HFF-Myc (cell line): Measurements from ENCODE around the gene VPS9D1.

Experiments used
- DNase-seq: peaks from one replicate; pipeline ENCODE4 v3.0.0-alpha.2; 2011; ENCODE audit warnings: low read depth; ENCODE audit errors: extremely low read depth
- H3K4me3 ChIP-seq: replicated peaks from 2 replicates; pipeline ENCODE4 v1.5.1; 2011; ENCODE audit warnings: low read depth, mild to moderate bottlenecking, control low read depth, low read length
- CTCF ChIP-seq: IDR thresholded peaks from 2 replicates; pipeline ENCODE4 v1.5.1; 2012; ENCODE audit warnings: mild to moderate bottlenecking, low read depth, low read length, control low read depth; ENCODE audit errors: missing control alignments

The VPS9D1 gene

GRCh38 chr16:89729293-89729692 lies 8.6 kb upstream of the VPS9D1 start:
- DNase-seq: no peak
- no peak overlapping the region for H3K4me3 ChIP-seq
- TF ChIP-seq CTCF: no peak

DNA sequence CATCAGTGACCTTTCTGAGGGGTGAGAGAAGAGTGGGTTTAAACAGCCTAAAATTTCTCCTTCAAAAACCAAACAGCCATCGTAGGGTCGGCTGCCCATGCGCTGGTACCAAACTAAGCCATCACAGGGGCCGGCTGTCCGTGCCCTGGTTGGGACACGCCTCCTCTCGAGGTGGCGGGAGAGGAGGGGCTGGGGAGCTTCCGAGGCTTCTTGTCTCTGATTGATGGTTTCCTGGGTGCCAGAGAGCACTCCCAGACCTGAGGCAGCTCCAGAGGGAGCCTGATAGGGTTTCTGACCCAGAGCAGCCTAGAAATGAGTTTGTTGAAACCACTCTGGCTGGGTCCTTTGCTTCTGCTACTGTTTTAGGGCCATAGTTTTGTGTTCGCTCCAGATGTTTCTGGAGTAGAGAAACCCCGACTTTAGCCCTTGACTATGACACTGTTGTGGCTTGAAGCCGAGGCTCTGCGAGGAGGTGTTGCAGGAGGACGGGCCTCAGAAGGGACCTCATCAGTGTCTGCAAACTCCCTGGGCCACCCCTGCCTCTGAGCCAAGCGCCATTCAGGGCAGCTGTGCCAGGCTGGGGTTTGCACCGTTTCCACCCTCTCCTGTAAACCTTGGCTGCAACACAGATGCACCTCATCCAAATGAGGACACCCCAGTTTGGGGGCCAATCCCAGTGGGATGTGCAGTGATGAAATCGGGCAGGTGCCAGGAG lies 6.9 kb upstream of the VPS9D1 start:
- no peak for DNase-seq
- no peak overlapping the region for H3K4me3 ChIP-seq
- TF ChIP-seq CTCF: no peak

DNA sequence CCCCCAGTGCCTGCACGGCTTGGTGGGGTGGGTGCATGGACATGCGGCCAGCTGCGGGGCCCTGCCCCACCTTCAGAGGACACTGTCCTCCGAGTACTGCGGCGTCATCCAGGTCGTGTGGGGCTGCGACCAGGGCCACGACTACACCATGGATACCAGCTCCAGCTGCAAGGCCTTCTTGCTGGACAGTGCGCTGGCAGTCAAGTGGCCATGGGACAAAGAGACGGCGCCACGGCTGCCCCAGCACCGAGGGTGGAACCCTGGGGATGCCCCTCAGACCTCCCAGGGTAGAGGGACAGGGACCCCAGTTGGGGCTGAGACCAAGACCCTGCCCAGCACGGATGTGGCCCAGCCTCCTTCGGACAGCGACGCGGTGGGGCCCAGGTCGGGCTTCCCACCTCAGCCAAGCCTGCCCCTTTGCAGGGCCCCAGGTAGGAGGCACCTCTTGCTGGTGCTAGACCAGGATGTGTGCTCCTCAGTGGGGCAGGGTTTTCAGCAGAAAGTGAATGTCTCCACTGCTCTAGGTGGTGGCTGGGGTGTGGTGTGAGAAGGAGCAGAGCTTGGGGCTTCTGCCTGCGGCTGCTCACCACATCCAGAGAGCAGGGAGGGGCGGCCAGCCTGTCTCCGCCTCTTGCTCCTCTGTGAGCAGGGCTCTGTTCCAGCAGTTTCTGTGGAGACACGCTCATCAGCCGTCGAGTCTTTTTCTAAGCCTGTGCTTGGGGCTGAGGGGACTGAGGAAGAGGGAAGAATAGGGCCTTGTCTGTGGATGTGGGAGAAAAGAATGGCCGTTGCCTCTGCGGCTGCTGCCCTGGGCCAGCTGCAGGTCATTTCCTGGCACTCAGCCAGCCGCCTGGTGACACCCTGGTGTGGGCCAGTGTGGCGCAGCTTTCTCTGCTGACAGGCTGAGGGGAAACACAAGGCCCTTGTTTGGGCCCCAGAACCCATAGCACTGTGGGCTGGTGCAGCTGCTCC lies 2.9 kb upstream of the VPS9D1 start:
- TF ChIP-seq CTCF: no peak
- peak overlapping the region; percentile 72 for H3K4me3 ChIP-seq
- no peak for DNase-seq

GRCh38 chr16:89722392-89723278 lies 1.9 kb upstream of the VPS9D1 start:
- no peak for DNase-seq
- H3K4me3 ChIP-seq: peak overlapping the region; percentile 72
- no peak for TF ChIP-seq CTCF

- peak overlapping the region; percentile 72 for H3K4me3 ChIP-seq
- no peak for DNase-seq
- TF ChIP-seq CTCF: no peak
Measured at GRCh38 chr16:89721546-89722391, 1.1 kb upstream of the VPS9D1 start.

GRCh38 chr16:89720551-89720812 lies 216 bp downstream of the VPS9D1 start:
- no peak for TF ChIP-seq CTCF
- no peak for DNase-seq
- peak overlapping the region; percentile 72 for H3K4me3 ChIP-seq
